ENCODE data around the gene MCOLN3. TPM values are rescaled to one million over a fixed set of nuclear protein-coding genes. Genes with fewer than 3 reads are reported as not detected.
"Not testable (repeated sequence)": the region's sequence is repeated elsewhere in the genome, so short reads cannot be mapped to it uniquely, and the experiment has no call there.

Gene MCOLN3
- total and polyA plus RNA-seq, 9 of the 15 experiments (the other 6 are each of a cell fraction or from before 2014, with no cell fraction given) = 0.04 to 0.05 TPM; not detected in 7

DNA sequence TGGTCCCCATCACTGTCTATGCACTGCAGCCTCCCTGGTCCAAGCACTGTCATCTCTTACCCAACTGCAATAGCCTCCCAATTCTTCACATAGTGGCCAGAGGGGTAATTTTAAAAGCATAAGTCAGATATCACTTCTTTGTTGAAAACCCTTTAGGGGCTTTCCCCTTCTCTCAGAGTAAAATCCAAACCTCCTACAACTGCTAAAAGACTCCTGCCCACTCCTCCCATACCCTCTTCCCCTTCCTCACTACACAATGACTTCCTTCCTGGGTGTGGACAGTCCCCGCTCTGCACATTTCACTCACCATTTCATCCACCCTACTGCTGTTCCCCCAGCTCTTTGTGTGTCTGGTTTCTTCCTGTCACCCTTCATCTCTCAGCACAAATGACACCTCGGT is 59.7 kb downstream of the MCOLN3 start:
- Histone ChIP-seq H4K20me1 (replicated peaks; ENCODE audit: control insufficient read depth, insufficient read depth, low read length) (no peaks in the 10 kb centered on the region), H3K79me2 (ENCODE audit: control insufficient read depth, insufficient read depth, low read length) (no peaks in the 10 kb centered on the region), H3K36me3 (ENCODE audit: control insufficient read depth, insufficient read depth, low read length) (no peaks in the 10 kb centered on the region), H3K9ac (ENCODE audit: insufficient read depth in 1 of 2, low read depth in 2 of 2, low read length in 2 of 2) (no peak overlapping the region), H3K4me1 (replicated peaks in 1 of 2; ENCODE audit: control insufficient read depth in 2 of 2, insufficient read depth in 2 of 2, low read length in 2 of 2) (no peaks in the 10 kb centered on the region), H2AFZ (ENCODE audit: low read depth, low read length) (no peak overlapping the region), H3K4me2 (ENCODE audit: insufficient read depth, low read length) (no peak overlapping the region), H3K9me1 (ENCODE audit: control insufficient read depth, insufficient read depth, low read length) (no peaks in the 10 kb centered on the region), H3K27me3 (ENCODE audit: control insufficient read depth in 2 of 2, insufficient read depth in 2 of 2, low read length in 2 of 2) (no peaks in the 10 kb centered on the region), H3K4me3 (no peak overlapping the region), H3K9me3 (replicated peaks; ENCODE audit: control insufficient read depth, insufficient read depth, low read depth, low read length) (no peaks in the 10 kb centered on the region), H3K27ac (ENCODE audit: extremely low read depth, low read depth, low read length) (no peak overlapping the region)
- POLR2A ChIA-PET = no interaction called here
- CTCF ChIA-PET (ENCODE audit: low intra/inter-chr PET ratio) = no interaction called here
- DNase-seq (ENCODE audit: extremely low read depth in 1 of 4, low spot score in 3 of 4) = no peak
- FAIRE-seq = no peak
- no peak for ATAC-seq
- TF ChIP-seq ZNF57 (CRISPR knock-in tag; IDR thresholded peaks at IDR 0.05) = no peak
- no peak for TF ChIP-seq MCM7 (IDR thresholded peaks at IDR 0.05)
- no peak for TF ChIP-seq PPARD (CRISPR knock-in tag; IDR thresholded peaks at IDR 0.05)
- no peak for TF ChIP-seq ATF1 (CRISPR knock-in tag; IDR thresholded peaks at IDR 0.05)
- no peak for TF ChIP-seq ATF1 (tag; IDR thresholded peaks at IDR 0.05)
- no peak for TF ChIP-seq ZNF146 (CRISPR knock-in tag; IDR thresholded peaks at IDR 0.05; ENCODE audit: unreplicated experiment)
- TF ChIP-seq, protein P1, sequence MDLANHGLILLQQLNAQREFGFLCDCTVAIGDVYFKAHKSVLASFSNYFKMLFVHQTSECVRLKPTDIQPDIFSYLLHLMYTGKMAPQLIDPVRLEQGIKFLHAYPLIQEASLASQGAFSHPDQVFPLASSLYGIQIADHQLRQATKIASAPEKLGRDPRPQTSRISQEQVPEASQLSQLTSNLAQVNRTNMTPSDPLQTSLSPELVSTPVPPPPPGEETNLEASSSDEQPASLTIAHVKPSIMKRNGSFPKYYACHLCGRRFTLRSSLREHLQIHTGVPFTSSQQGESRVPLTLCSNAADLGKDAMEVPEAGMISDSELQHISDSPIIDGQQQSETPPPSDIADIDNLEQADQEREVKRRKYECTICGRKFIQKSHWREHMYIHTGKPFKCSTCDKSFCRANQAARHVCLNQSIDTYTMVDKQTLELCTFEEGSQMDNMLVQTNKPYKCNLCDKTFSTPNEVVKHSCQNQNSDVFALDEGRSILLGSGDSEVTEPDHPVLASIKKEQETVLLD (IDR thresholded peaks at IDR 0.05) = no peak
- no peak for TF ChIP-seq FOXA3 (CRISPR knock-in tag; conservative IDR thresholded peaks at IDR 0.05 in 1 of 2, IDR thresholded peaks at IDR 0.05 in 1 of 2)
- no peak for TF ChIP-seq NELFE (IDR thresholded peaks at IDR 0.05; ENCODE audit: insufficient read depth, insufficient read length)
- TF ChIP-seq, protein P2, sequence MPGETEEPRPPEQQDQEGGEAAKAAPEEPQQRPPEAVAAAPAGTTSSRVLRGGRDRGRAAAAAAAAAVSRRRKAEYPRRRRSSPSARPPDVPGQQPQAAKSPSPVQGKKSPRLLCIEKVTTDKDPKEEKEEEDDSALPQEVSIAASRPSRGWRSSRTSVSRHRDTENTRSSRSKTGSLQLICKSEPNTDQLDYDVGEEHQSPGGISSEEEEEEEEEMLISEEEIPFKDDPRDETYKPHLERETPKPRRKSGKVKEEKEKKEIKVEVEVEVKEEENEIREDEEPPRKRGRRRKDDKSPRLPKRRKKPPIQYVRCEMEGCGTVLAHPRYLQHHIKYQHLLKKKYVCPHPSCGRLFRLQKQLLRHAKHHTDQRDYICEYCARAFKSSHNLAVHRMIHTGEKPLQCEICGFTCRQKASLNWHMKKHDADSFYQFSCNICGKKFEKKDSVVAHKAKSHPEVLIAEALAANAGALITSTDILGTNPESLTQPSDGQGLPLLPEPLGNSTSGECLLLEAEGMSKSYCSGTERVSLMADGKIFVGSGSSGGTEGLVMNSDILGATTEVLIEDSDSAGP (CRISPR knock-in tag; IDR thresholded peaks at IDR 0.05) = no peak
- no peak for TF ChIP-seq TFAM (CRISPR knock-in tag; conservative IDR thresholded peaks at IDR 0.05)
- no peak for TF ChIP-seq SAFB (IDR thresholded peaks at IDR 0.05; ENCODE audit: borderline replicate concordance, low read depth, low read length)
- TF ChIP-seq MECOM (CRISPR knock-in tag; IDR thresholded peaks at IDR 0.05) = no peak
- no peak for TF ChIP-seq ZNF764 (CRISPR knock-in tag; IDR thresholded peaks at IDR 0.05; ENCODE audit: low read depth)
- TF ChIP-seq RAD21 (CRISPR knock-in tag; conservative IDR thresholded peaks at IDR 0.05 in 1 of 2, IDR thresholded peaks at IDR 0.05 in 1 of 2) = no peak
- 0% methylated on average over 2 of the region's 2 CpGs for WGBS (ENCODE audit: insufficient coverage, low coverage, missing lambda C conversion rate)
- in situ Hi-C loops (cut with MboI) = no loop called here
- intact Hi-C loops (cut with micrococcal nuclease) = no loop called here
- no TSS peak for BruUV-seq (replicated peaks)

DNA sequence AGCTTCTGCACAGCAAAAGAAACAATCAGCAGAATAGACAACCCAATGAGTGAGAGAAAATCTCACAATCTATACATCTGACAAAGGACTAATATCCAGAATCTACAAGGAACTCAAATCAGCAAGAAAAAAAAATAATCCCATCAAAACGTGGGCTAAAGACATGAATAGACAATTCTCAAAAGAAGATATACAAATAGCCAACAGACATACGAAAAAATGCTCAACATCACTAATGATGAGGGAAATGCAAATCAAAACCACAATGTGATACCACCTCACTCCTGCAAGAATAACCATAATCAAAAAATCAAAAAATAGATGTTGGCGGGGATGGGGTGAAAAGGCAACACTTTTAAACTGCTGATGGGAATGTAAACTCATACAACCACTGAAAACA is 61.7 kb downstream of the MCOLN3 start:
- WGBS (ENCODE audit: insufficient coverage, low coverage, missing lambda C conversion rate) = 2% methylated on average over 3 of the region's 3 CpGs
- H2AFZ ChIP-seq (ENCODE audit: low read depth, low read length); H3K79me2 ChIP-seq (ENCODE audit: control insufficient read depth, insufficient read depth, low read length); H4K20me1 ChIP-seq (replicated peaks; ENCODE audit: control insufficient read depth, insufficient read depth, low read length); H3K4me1 ChIP-seq (replicated peaks in 1 of 2; ENCODE audit: control insufficient read depth in 2 of 2, insufficient read depth in 2 of 2, low read length in 2 of 2); intact Hi-C loops (cut with micrococcal nuclease); H3K27ac ChIP-seq (ENCODE audit: extremely low read depth, low read depth, low read length); BruUV-seq (replicated peaks); FAIRE-seq; in situ Hi-C loops (cut with MboI); H3K9ac ChIP-seq (ENCODE audit: insufficient read depth in 1 of 2, low read depth in 2 of 2, low read length in 2 of 2); CTCF ChIA-PET (ENCODE audit: low intra/inter-chr PET ratio); H3K36me3 ChIP-seq (ENCODE audit: control insufficient read depth, insufficient read depth, low read length); H3K9me3 ChIP-seq (replicated peaks; ENCODE audit: control insufficient read depth, insufficient read depth, low read depth, low read length); H3K4me3 ChIP-seq; POLR2A ChIA-PET; ATAC-seq; H3K27me3 ChIP-seq (ENCODE audit: control insufficient read depth in 2 of 2, insufficient read depth in 2 of 2, low read length in 2 of 2); H3K9me1 ChIP-seq (ENCODE audit: control insufficient read depth, insufficient read depth, low read length); DNase-seq (ENCODE audit: extremely low read depth in 1 of 4, low spot score in 3 of 4); H3K4me2 ChIP-seq (ENCODE audit: insufficient read depth, low read length): not testable (repeated sequence)
